ENCODE results near the gene IGLON5.

Gene IGLON5

GRCh38 chr19:51367565-51368365 is 56.3 kb downstream of the IGLON5 start:
- TF ChIP-seq CTCF (IDR thresholded peaks at IDR 0.05; ENCODE audit: low read depth, low read length), result no peak
- H3K4me3 ChIP-seq (replicated peaks in 1 of 2; ENCODE audit: low read depth in 2 of 2, low read length in 2 of 2), result peak overlapping the region; percentile 58 to 80
- DNase-seq (ENCODE audit: low read depth in 2 of 2), result peak; percentile 99 to 100

- peak within 1 kb of the TSS; percentile 58 to 80 for H3K4me3 ChIP-seq (replicated peaks in 1 of 2; ENCODE audit: low read depth in 2 of 2, low read length in 2 of 2)
- TF ChIP-seq CTCF (IDR thresholded peaks at IDR 0.05; ENCODE audit: low read depth, low read length), result no peak
- no peak for DNase-seq (ENCODE audit: low read depth in 2 of 2)
Observed at GRCh38 chr19:51368366-51369282, 57.2 kb downstream of the IGLON5 start, which contains the start of gene CLDND2. TSS of gene CLDND2 (minus strand) at chr19:51369003. CDS start at chr19:51368577, 426 bp downstream.

GRCh38 chr19:51370230-51370629 is 58.8 kb downstream of the IGLON5 start:
- no peak overlapping the region for H3K4me3 ChIP-seq (replicated peaks in 1 of 2; ENCODE audit: low read depth in 2 of 2, low read length in 2 of 2)
- TF ChIP-seq CTCF (IDR thresholded peaks at IDR 0.05; ENCODE audit: low read depth, low read length), result no peak
- DNase-seq (ENCODE audit: low read depth in 2 of 2), result no peak

- no peak overlapping the region for H3K4me3 ChIP-seq (replicated peaks in 1 of 2; ENCODE audit: low read depth in 2 of 2, low read length in 2 of 2)
- TF ChIP-seq CTCF (IDR thresholded peaks at IDR 0.05; ENCODE audit: low read depth, low read length), result no peak
- DNase-seq (ENCODE audit: low read depth in 2 of 2), result no peak
Observed at GRCh38 chr19:51371186-51371690, 59.8 kb downstream of the IGLON5 start.

GRCh38 chr19:51372021-51372648 is 60.7 kb downstream of the IGLON5 start:
- TF ChIP-seq CTCF (IDR thresholded peaks at IDR 0.05; ENCODE audit: low read depth, low read length), result no peak
- DNase-seq (ENCODE audit: low read depth in 2 of 2), result no peak
- H3K4me3 ChIP-seq (replicated peaks in 1 of 2; ENCODE audit: low read depth in 2 of 2, low read length in 2 of 2), result no peak overlapping the region
